ENCODE measurements around the gene CDK14.

DNA sequence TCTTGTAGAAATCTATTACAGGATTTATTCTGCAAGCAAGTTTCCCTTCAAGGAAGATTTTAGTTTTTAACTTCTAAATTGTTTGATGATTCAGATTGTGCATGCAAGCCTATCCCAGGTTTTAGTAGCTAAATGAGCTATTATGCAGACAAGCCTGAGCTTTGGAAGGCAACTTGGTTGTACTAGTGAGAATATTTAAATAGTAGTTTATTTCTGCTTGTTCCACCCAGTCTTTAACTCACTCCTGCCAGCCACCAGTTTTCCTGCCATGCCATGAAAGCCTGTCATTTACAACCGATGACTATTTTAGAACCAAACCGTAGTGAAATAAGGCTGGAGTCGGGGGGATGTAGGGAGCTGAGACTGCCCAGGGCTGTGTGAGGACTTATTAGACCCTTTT lies 343.5 kb downstream of the CDK14 start:
- TF ChIP-seq CTCF (IDR thresholded peaks at IDR 0.05; ENCODE audit: low read length) (no peak), EZH2 (optimal IDR thresholded peaks at IDR 0.05; ENCODE audit: low read depth, low read length) (no peak)
